Panc1 (cell line): ENCODE data around the gene MCM3AP.

Experiments used
- POLR2AphosphoS5 ChIP-seq: IDR thresholded peaks from 2 replicates; pipeline ENCODE4 v1.6.1; 2012; ENCODE audit warnings: mild to moderate bottlenecking, low read depth, low read length, moderate library complexity
- SIN3A ChIP-seq: IDR thresholded peaks from 2 replicates; pipeline ENCODE4 v1.6.1; 2012; ENCODE audit warnings: low read depth, mild to moderate bottlenecking, low read length, moderate library complexity, borderline replicate concordance; ENCODE audit not compliant: insufficient read depth
- TCF7L2 ChIP-seq: IDR thresholded peaks from 2 replicates; pipeline ENCODE4 v1.6.1; 2011; ENCODE audit warnings: mild to moderate bottlenecking, low read depth, low read length, inconsistent platforms
- TF ChIP-seq, protein P1 (sequence below): fragments of 450-650 bp; IDR thresholded peaks from 2 replicates; pipeline ENCODE4 v1.5.1; 2017; ENCODE audit warnings: mild to moderate bottlenecking
- TF ChIP-seq, protein P2 (sequence below), 2 experiments: IDR thresholded peaks; 2 replicates each; pipeline ENCODE4 v1.6.1; 2011 to 2012; ENCODE audit warnings: low read depth in 2 of 2, control low read depth in 1 of 2, low read length in 1 of 2, mild to moderate bottlenecking in 1 of 2, moderate library complexity in 1 of 2; ENCODE audit not compliant: insufficient read depth in 1 of 2

DNA sequence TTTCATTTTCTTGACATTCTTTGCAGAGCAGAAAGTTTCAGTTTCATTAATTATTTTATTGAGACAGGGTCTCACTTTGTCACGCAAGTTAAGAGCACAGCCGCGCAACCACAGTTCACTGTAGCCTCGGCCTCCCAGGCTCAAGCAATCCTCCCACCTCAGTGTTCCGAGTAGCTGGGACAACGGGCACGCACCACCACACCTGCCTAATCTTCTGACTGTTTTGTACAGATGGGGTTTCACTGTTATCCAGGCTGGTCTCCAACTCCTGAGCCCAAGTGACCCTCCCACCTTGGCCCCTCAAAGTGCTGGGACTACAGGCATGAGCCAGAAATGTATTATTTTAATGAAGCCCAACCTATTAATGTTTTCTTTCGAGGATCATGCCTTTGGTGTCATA, 98.2 kb downstream of the MCM3AP start:
- TF ChIP-seq, protein P1, sequence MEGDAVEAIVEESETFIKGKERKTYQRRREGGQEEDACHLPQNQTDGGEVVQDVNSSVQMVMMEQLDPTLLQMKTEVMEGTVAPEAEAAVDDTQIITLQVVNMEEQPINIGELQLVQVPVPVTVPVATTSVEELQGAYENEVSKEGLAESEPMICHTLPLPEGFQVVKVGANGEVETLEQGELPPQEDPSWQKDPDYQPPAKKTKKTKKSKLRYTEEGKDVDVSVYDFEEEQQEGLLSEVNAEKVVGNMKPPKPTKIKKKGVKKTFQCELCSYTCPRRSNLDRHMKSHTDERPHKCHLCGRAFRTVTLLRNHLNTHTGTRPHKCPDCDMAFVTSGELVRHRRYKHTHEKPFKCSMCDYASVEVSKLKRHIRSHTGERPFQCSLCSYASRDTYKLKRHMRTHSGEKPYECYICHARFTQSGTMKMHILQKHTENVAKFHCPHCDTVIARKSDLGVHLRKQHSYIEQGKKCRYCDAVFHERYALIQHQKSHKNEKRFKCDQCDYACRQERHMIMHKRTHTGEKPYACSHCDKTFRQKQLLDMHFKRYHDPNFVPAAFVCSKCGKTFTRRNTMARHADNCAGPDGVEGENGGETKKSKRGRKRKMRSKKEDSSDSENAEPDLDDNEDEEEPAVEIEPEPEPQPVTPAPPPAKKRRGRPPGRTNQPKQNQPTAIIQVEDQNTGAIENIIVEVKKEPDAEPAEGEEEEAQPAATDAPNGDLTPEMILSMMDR = no peak
- TF ChIP-seq TCF7L2 = no peak
- no peak for TF ChIP-seq POLR2AphosphoS5
- TF ChIP-seq SIN3A = no peak
- TF ChIP-seq, protein P2, sequence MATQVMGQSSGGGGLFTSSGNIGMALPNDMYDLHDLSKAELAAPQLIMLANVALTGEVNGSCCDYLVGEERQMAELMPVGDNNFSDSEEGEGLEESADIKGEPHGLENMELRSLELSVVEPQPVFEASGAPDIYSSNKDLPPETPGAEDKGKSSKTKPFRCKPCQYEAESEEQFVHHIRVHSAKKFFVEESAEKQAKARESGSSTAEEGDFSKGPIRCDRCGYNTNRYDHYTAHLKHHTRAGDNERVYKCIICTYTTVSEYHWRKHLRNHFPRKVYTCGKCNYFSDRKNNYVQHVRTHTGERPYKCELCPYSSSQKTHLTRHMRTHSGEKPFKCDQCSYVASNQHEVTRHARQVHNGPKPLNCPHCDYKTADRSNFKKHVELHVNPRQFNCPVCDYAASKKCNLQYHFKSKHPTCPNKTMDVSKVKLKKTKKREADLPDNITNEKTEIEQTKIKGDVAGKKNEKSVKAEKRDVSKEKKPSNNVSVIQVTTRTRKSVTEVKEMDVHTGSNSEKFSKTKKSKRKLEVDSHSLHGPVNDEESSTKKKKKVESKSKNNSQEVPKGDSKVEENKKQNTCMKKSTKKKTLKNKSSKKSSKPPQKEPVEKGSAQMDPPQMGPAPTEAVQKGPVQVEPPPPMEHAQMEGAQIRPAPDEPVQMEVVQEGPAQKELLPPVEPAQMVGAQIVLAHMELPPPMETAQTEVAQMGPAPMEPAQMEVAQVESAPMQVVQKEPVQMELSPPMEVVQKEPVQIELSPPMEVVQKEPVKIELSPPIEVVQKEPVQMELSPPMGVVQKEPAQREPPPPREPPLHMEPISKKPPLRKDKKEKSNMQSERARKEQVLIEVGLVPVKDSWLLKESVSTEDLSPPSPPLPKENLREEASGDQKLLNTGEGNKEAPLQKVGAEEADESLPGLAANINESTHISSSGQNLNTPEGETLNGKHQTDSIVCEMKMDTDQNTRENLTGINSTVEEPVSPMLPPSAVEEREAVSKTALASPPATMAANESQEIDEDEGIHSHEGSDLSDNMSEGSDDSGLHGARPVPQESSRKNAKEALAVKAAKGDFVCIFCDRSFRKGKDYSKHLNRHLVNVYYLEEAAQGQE (IDR thresholded peaks at IDR 0.05; ENCODE audit: insufficient read depth in 1 of 2, low read depth in 2 of 2, low read length in 1 of 2) = no peak
